Measurements from ENCODE around the gene FLNC.

FLNC gene

GRCh38 chr7:128876978-128877755 is 47.0 kb downstream of the FLNC start:
- no peak for DNase-seq (ENCODE audit: insufficient read length, low spot score)
- FAIRE-seq = no peak

DNA sequence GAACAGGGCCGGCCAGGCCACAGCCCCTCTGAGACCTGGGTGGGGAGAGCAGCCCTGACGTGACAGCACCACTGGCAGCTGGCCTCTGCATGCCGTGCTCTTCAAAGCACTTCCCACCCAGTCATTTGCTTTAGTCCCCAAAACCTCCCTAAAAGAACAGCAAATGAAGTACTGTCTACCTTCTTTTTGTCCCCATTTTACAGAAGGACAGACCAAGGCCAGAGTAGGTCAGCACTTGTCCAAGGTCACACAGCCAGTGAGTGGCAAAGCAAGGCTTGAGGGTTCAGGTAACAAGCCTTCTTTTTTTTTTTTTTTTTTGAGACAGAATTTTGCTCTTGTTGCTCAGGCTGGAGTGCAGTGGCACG is 47.5 kb downstream of the FLNC start:
- no peak for FAIRE-seq
- no peak for DNase-seq (ENCODE audit: insufficient read length, low spot score)

GRCh38 chr7:128878226-128879105 is 48.3 kb downstream of the FLNC start:
- FAIRE-seq (no peak), DNase-seq (ENCODE audit: insufficient read length, low spot score) (no peak)

GRCh38 chr7:128879461-128879938 is 49.3 kb downstream of the FLNC start:
- DNase-seq (ENCODE audit: insufficient read length, low spot score) = no peak
- no peak for FAIRE-seq

DNA sequence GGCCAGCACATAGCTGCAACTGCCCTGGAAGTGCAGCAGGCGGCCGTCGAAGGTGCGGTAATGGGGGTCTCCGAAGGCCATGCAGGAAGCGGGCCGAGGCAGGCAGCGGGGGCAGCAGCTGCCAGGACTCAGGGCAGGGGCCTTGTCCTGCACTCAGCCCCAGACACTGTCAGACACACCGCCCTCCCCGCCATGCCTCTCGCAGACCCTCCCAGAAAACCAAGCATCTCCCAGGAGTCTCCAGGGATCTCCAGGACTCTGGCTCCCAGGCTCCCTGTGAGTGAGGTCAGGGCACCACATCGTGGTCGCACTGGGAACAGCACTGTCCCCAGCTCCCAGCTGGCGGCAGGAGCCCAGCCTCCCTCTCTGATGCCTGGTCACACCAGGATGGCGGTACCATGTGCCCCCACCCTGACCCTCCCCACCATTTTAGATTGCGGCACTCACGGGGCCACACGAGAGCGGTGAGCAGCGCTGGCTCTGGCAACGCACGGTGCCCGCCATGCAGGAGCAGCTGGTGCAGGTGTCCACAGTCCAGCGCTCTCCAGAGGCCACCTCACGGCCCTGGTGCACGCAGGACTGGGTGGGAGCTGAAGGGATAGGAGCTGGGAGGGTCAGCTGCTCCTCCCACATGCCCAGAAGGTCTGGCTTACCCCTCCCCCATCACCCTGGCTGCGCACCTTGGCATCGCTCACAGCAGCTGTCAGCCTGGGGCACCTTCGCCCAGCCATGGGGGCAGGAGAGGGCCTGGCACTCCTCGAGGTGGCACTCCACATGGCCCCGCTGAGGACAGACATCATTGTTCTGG is 49.9 kb downstream of the FLNC start:
- FAIRE-seq (no peak), DNase-seq (ENCODE audit: insufficient read length, low spot score) (peak; percentile 79)

- DNase-seq (ENCODE audit: insufficient read length, low spot score) (no peak), FAIRE-seq (no peak)
Observed at GRCh38 chr7:128880791-128881457, 50.7 kb downstream of the FLNC start.

GRCh38 chr7:128881458-128882125 is 51.4 kb downstream of the FLNC start:
- FAIRE-seq (no peak), DNase-seq (ENCODE audit: insufficient read length, low spot score) (no peak)

DNA sequence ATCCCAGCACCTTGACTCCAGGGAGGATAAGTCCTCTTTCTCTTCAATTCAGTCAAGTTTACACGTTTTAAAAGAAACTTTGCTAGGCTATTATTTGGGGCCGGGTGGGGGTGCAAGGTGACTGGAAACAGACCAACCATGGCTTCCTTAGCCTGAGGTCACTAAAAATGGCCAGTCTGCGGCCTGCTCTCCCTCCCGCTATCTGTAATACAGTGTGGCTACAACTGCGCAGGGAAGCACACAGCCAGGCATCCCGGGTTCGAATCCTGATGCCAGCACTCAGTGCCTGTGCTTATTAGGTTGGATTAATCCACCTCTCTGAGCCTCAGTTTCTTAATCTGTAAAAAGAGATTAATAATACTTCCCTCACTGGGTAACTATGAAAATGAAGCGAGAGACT is 51.9 kb downstream of the FLNC start:
- DNase-seq (ENCODE audit: insufficient read length, low spot score) = no peak
- no peak for FAIRE-seq

DNA sequence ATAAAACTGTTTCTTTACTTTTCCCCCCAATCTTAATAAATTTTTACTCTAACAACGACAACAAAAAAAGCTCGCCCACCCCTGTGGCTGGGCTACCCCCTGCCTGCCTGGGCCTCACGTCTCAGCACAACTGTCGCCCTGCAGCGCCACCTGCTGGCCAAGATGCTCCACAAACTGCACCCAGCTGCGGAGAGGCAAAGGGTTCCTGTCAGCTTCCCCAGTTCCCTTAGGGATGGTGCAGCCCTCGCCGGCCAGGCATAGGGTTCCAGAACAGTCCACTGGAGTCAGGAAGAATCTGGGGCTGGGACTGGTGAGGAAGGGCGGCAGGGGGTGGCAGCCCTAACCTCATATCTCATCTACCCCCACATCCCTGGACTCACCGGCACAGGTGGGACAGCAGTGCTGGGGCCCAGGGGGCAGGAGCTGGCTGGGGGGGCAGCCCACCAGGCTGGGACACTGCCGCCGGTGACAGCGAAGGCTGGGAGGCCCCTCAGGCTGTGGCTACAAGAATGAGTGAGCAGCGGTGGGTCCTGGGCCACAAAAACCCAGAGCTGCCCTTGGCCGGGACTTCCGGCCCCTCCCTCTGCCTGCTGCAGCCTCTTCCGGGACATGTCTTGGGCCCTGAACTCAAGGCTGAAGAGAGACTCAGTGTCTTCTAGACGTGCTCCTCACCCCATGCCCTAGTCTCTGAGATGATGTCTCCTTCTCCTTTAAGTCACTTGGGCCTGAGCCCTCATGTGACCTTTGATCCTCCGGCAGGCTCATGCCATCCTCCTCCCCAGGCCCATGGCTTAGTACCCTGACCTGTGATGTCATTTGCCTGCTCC is 53.6 kb downstream of the FLNC start:
- peak; percentile 85 for DNase-seq (ENCODE audit: insufficient read length, low spot score)
- FAIRE-seq = no peak

- FAIRE-seq (no peak), DNase-seq (ENCODE audit: insufficient read length, low spot score) (no peak)
Observed at GRCh38 chr7:128884561-128885369, 54.6 kb downstream of the FLNC start.

DNA sequence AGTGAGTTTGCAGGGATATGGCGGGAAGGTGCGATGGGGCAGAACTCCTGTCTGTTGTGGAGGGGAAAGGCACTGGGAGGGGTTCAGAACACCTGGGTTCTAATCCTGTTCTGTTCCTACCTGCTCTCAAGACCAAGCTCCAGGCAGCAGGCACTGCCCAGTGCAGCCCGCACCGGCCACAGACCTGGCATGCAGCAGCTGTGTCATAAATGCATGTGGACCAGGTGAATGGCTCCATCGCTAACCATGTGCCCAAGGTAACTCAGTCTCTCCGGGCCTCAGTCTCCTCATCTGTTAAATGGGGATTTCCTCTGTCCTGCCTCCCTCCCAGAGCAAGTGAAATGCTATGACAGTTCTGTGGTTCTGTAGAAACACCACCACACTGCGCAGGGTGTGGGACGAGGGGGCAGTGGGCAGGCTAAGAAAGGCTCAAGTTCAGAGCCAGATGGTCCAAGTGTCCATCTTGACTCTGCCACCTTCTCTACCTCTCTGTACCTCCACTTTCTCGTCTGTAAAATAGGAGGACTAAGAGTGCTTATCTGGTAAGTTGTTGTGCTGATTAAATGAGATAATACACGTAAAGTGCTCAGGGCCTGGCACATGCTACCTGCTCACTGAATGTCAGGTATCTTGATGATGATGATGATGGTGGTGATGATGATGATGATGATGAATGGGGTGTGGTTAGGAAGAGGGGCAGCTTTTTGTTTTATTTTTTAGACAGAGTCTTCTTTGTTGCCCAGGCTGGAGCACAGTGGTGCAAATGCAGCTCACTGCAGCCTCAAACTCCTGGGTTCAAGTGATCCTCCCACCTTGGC is 55.4 kb downstream of the FLNC start:
- FAIRE-seq (no peak), DNase-seq (ENCODE audit: insufficient read length, low spot score) (no peak)

GRCh38 chr7:128886391-128887168 is 56.4 kb downstream of the FLNC start:
- DNase-seq (ENCODE audit: insufficient read length, low spot score) (no peak), FAIRE-seq (no peak)

GRCh38 chr7:128887169-128888038 is 57.2 kb downstream of the FLNC start:
- DNase-seq (ENCODE audit: insufficient read length, low spot score) = no peak
- FAIRE-seq = peak; percentile 98

DNA sequence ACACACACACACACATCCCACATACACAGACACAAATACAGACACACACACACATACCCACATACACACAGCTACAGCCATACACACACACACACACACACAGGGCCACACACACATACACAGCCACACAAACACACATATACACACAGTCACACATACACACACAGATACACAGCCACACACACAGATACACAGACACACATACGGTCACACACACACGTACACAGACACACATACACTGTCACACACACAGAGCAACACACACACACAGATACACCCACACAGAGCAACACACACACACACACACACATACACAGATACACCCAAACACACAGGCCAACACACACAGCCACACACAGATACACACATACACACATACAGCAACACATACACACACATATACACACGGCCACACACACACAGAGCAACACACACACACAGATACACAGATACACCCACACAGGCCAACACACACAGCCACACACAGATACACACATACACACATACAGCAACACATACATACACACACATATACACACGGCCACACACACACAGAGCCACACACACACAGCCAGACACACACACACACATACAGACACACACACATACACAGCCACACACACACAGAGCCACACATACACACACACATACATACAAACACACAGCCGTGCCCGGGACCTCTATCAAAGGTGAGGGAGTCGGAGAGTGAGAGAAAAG is 58.0 kb downstream of the FLNC start:
- no peak for FAIRE-seq
- no peak for DNase-seq (ENCODE audit: insufficient read length, low spot score)

GRCh38 chr7:128888756-128889095 is 58.5 kb downstream of the FLNC start:
- no peak for FAIRE-seq
- DNase-seq (ENCODE audit: insufficient read length, low spot score) = no peak
